Stomach (tissue), 9 donors: ENCODE measurements around the gene UNC5A. TPM values are rescaled to one million over a fixed set of nuclear protein-coding genes. Genes with fewer than 3 reads are reported as not detected.

Experiments used
- DNase-seq, 2 donors: peaks; one replicate each; pipeline versions ENCODE4 v3.0.0 to v3.0.0-alpha.2; 2013 to 2019
- H3K27ac ChIP-seq, 5 donors: fragments of 200-600 bp in 4 of 5; sonication (generic) in 4 of 5; one replicate each; pipeline ENCODE4 v1.5.1; 2013 to 2019; ENCODE audit warnings: mild to moderate bottlenecking in 1 of 5, moderate library complexity in 1 of 5
- H3K27me3 ChIP-seq, 3 donors: fragments of 200-600 bp; sonication (generic); one replicate each; pipeline ENCODE4 v1.5.1; 2017 to 2019; ENCODE audit warnings: mixed run types in 1 of 3
- H3K36me3 ChIP-seq, 4 donors: fragments of 200-600 bp; sonication (generic); 1 replicate in 3 of 4; 2 replicates in 1 of 4; pipeline ENCODE4 v1.5.1; 2016 to 2019
- H3K4me1 ChIP-seq, 4 donors: fragments of 200-600 bp; sonication (generic); one replicate each; pipeline ENCODE4 v1.5.1; 2016 to 2019
- H3K4me3 ChIP-seq, 4 donors: fragments of 200-600 bp; sonication (generic) in 3 of 4; one replicate each; pipeline ENCODE4 v1.5.1; 2016 to 2019; ENCODE audit warnings: mild to moderate bottlenecking in 1 of 4
- H3K9me3 ChIP-seq, 4 donors: fragments of 200-600 bp; sonication (generic); one replicate each; pipeline ENCODE4 v1.5.1; 2016 to 2019
- EP300 ChIP-seq: sonication (generic); formaldehyde crosslinking; IDR thresholded peaks from one replicate; pipeline ENCODE4 v1.6.1; 2017; ENCODE audit warnings: antibody characterized with exemption
- POLR2A ChIP-seq, 4 donors: fragments of 450-650 bp; IDR thresholded peaks; one replicate each; pipeline ENCODE4 v1.6.1; 2016; ENCODE audit warnings: antibody characterized with exemption in 4 of 4, control low read depth in 2 of 4, mild to moderate bottlenecking in 1 of 4, moderate library complexity in 1 of 4
- POLR2AphosphoS5 ChIP-seq, 3 donors: sonication (generic); formaldehyde crosslinking; IDR thresholded peaks; one replicate each; pipeline ENCODE4 v1.6.1; 2016; ENCODE audit warnings: antibody characterized with exemption in 3 of 3
- WGBS, 5 donors: extraction: QIAGEN DNeasy Blood & Tissue Kit in 3 of 5; methylation state at CpG; one replicate each; pipeline versions ENCODE4 v1.1.5 to v1.1.7; 2013 to 2018; 5-methylcytosine and 5-hydroxymethylcytosine counted together
- intact Hi-C: fragments of 100-400 bp; cut with DNase I; formaldehyde crosslinking; loops from one replicate; pipeline ENCODE4 v1.15.1; 2023; ENCODE audit warnings: low total_unique reads
- polyA plus RNA-seq, 3 donors: library from polyadenylated mRNA; stranded (reverse); fragments of 200-250 nt; gene quantifications; one replicate each; pipeline ENCODE4 v1.2.3, GENCODE V29; 2013
- total RNA-seq, 5 donors: library from RNA; depleted of rRNA; stranded (reverse); fragments of >200 nt; gene quantifications; one replicate each; pipeline versions ENCODE4 v1.1.0 to v1.2.3, GENCODE V29; 2014 to 2016
- TF ChIP-seq, protein P1 (sequence below), 7 experiments: fragments of 450-650 bp in 4 of 7; fragments of 200-600 bp in 3 of 7; sonication (generic) in 3 of 7; IDR thresholded peaks; one replicate each; pipeline ENCODE4 v1.5.1; 2016 to 2019; ENCODE audit warnings: antibody characterized with exemption in 7 of 7, control low read depth in 2 of 7, mild to moderate bottlenecking in 1 of 7
- donor health status: healthy with polysubstance abuse.
- donor health status: Bipolar disorder and iron deficiency.
- donor health status: healthy.

UNC5A gene
- total and polyA plus RNA-seq, 8 donors, result 0.08 to 0.72 (median 0.46) TPM; not detected in 4

GRCh38 chr5:176813587-176814312 lies 3.4 kb downstream of the UNC5A start:
- Histone ChIP-seq H3K4me3 (no peak overlapping the region), H3K36me3 (no peaks in the 10 kb centered on the region), H3K27ac (no peak overlapping the region), H3K4me1 (peaks cover 24 to 43% (median 37%) of the 10 kb centered on the region in 4 donors), H3K27me3 (peaks cover 43 to 100% (median 86%) of the 10 kb centered on the region in 3 donors), H3K9me3 (no peaks in the 10 kb centered on the region)
- TF ChIP-seq EP300 (no peak), POLR2AphosphoS5 (IDR thresholded peaks at IDR 0.05) (no peak), POLR2A (IDR thresholded peaks at IDR 0.05) (no peak)
- TF ChIP-seq, protein P1, sequence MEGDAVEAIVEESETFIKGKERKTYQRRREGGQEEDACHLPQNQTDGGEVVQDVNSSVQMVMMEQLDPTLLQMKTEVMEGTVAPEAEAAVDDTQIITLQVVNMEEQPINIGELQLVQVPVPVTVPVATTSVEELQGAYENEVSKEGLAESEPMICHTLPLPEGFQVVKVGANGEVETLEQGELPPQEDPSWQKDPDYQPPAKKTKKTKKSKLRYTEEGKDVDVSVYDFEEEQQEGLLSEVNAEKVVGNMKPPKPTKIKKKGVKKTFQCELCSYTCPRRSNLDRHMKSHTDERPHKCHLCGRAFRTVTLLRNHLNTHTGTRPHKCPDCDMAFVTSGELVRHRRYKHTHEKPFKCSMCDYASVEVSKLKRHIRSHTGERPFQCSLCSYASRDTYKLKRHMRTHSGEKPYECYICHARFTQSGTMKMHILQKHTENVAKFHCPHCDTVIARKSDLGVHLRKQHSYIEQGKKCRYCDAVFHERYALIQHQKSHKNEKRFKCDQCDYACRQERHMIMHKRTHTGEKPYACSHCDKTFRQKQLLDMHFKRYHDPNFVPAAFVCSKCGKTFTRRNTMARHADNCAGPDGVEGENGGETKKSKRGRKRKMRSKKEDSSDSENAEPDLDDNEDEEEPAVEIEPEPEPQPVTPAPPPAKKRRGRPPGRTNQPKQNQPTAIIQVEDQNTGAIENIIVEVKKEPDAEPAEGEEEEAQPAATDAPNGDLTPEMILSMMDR (IDR thresholded peaks at IDR 0.05), result no peak
- no peak for DNase-seq
- intact Hi-C loops, result no loop called here
- 74 to 79% (median 76%) methylated on average over 10 to 16 of the region's 16 CpGs for WGBS, 5 donors

DNA sequence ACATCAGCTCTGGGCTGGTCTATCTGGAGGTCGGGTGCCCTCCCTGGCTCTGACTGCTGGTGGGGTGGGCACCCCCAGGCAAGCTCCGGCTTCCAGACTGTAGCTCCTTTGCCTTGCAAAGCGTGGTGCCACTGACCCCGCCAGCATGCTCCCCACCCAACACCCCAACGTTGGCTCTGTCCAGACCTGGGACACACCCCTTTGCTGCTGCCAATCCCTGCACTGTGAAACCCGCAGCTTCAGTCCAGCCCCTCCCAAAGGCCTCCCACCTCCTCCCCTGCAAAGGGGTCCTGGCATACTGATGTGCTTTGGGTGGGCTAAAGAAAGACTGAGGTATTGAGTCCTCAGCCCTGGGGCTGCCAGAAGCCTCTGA lies 3.9 kb downstream of the UNC5A start:
- TF ChIP-seq, protein P1 (IDR thresholded peaks at IDR 0.05), result no peak
- TF ChIP-seq POLR2A (IDR thresholded peaks at IDR 0.05) (no peak), POLR2AphosphoS5 (IDR thresholded peaks at IDR 0.05) (no peak), EP300 (no peak)
- no peak for DNase-seq
- intact Hi-C loops, result no loop called here
- Histone ChIP-seq H3K4me3 (no peak overlapping the region), H3K27me3 (peaks cover 43 to 100% (median 86%) of the 10 kb centered on the region in 3 donors), H3K4me1 (peaks cover 24 to 39% (median 35%) of the 10 kb centered on the region in 4 donors), H3K27ac (no peak overlapping the region), H3K36me3 (no peaks in the 10 kb centered on the region), H3K9me3 (no peaks in the 10 kb centered on the region)
- WGBS, 5 donors, result 61 to 72% (median 70%) methylated on average over 4 to 6 of the region's 6 CpGs

- intact Hi-C loops, result no loop called here
- no peak for DNase-seq
- Histone ChIP-seq H3K27ac (no peak overlapping the region), H3K4me1 (peaks cover 18 to 33% (median 29%) of the 10 kb centered on the region in 4 donors), H3K27me3 (peaks cover 41 to 100% (median 85%) of the 10 kb centered on the region in 3 donors), H3K4me3 (no peak overlapping the region), H3K9me3 (no peaks in the 10 kb centered on the region), H3K36me3 (no peaks in the 10 kb centered on the region)
- 54 to 66% (median 58%) methylated on average over 8 to 10 of the region's 10 CpGs for WGBS, 5 donors
- TF ChIP-seq POLR2A (IDR thresholded peaks at IDR 0.05), result no peak
These were observed 4.6 kb downstream of the UNC5A start for GRCh38 chr5:176814836-176815438.

GRCh38 chr5:176816043-176816745 lies 5.8 kb downstream of the UNC5A start:
- Histone ChIP-seq H3K27me3 (peaks cover 32 to 100% (median 74%) of the 10 kb centered on the region in 3 donors), H3K36me3 (no peaks in the 10 kb centered on the region), H3K4me3 (no peak overlapping the region), H3K9me3 (peaks cover 0 to 2% (median 0%) of the 10 kb centered on the region in 4 donors), H3K4me1 (peaks cover 10 to 23% (median 19%) of the 10 kb centered on the region in 4 donors), H3K27ac (no peak overlapping the region)
- no peak for DNase-seq
- intact Hi-C loops, result no loop called here
- TF ChIP-seq POLR2A (IDR thresholded peaks at IDR 0.05) (no peak), POLR2AphosphoS5 (IDR thresholded peaks at IDR 0.05) (no peak), EP300 (no peak)
- TF ChIP-seq, protein P1 (IDR thresholded peaks at IDR 0.05), result no peak
- WGBS, 5 donors, result 65 to 78% (median 68%) methylated on average over 3 to 5 of the region's 5 CpGs
